H1 (cell line): ENCODE measurements around the gene CSRP1. TPM values are rescaled to one million over a fixed set of nuclear protein-coding genes. Genes with fewer than 3 reads are reported as not detected.

Experiments used
- CTCF ChIA-PET: fragments of 300-600 bp; sonication (Branson Sonifier 250); formaldehyde crosslinking; loops from one replicate; lab custom pipeline; 2021; ENCODE audit not compliant: partially characterized antibody; lab: Charles Lee
- POLR2A ChIA-PET: fragments of 300-600 bp; sonication (Branson Sonifier 250); formaldehyde crosslinking; loops from one replicate; lab custom pipeline; 2021; ENCODE audit warnings: inconsistent platforms; ENCODE audit not compliant: partially characterized antibody; lab: Charles Lee
- DNase-seq, 2 experiments: peaks; one replicate each; pipeline versions ENCODE4 v3.0.0 to v3.0.0-alpha.2; 2010 to 2022; ENCODE audit warnings: low spot score in 2 of 2, low read depth in 1 of 2, mixed read lengths in 1 of 2
- FAIRE-seq: peaks from 2 replicates; lab custom pipeline; 2011; peaks lifted over from hg19 to GRCh38; lab: Jason Lieb, UNC
- H2AFZ ChIP-seq: 2 replicates; pipeline ENCODE4 v1.8.1; 2012; ENCODE audit warnings: low read length, inconsistent platforms
- H2AK5ac ChIP-seq: 2 replicates; pipeline ENCODE4 v1.6.1; 2013; ENCODE audit warnings: low read depth, low read length
- H2BK120ac ChIP-seq: replicated peaks from 2 replicates; pipeline ENCODE3; 2013; ENCODE audit warnings: low read depth, low read length, inconsistent platforms
- H2BK12ac ChIP-seq: 2 replicates; pipeline ENCODE4 v1.6.1; 2013; ENCODE audit warnings: low read depth, low read length
- H2BK15ac ChIP-seq: 2 replicates; pipeline ENCODE4 v1.6.1; 2013; ENCODE audit warnings: low read length
- H2BK20ac ChIP-seq: 2 replicates; pipeline ENCODE4 v1.6.1; 2013; ENCODE audit warnings: low read length
- H2BK5ac ChIP-seq: 2 replicates; pipeline ENCODE4 v1.6.1; 2013; ENCODE audit warnings: low read depth, low read length
- H3K14ac ChIP-seq: 2 replicates; pipeline ENCODE4 v1.6.1; 2013; ENCODE audit warnings: inconsistent platforms; ENCODE audit not compliant: insufficient read length
- H3K18ac ChIP-seq: 2 replicates; pipeline ENCODE4 v1.6.1; 2013; ENCODE audit warnings: low read length; ENCODE audit errors: extremely low read depth
- H3K23ac ChIP-seq: 2 replicates; pipeline ENCODE4 v1.6.1; 2013; ENCODE audit warnings: inconsistent platforms; ENCODE audit not compliant: insufficient read length
- H3K23me2 ChIP-seq: 2 replicates; pipeline ENCODE4 v1.6.1; 2013; ENCODE audit warnings: low read depth, low read length
- H3K27ac ChIP-seq: 2 replicates; pipeline ENCODE4 v1.6.1; 2011; ENCODE audit warnings: low read depth, low read length, inconsistent platforms
- H3K27me3 ChIP-seq, 4 experiments: replicated peaks in 1 of 4; 1 replicate in 1 of 4; 2 replicates in 3 of 4; pipeline versions ENCODE4 v1.6.1 to v1.8.1; 2011 to 2013; ENCODE audit warnings: low read length in 3 of 4, mild to moderate bottlenecking in 3 of 4, inconsistent platforms in 2 of 4, mixed read lengths in 2 of 4, moderate library complexity in 1 of 4; ENCODE audit not compliant: control insufficient read depth in 3 of 4, insufficient read depth in 3 of 4; ENCODE audit errors: extremely low read depth in 1 of 4
- H3K36me3 ChIP-seq, 4 experiments: 2 replicates each; pipeline versions ENCODE4 v1.6.1 to v1.8.1; 2011 to 2013; ENCODE audit warnings: mild to moderate bottlenecking in 4 of 4, low read length in 3 of 4, moderate library complexity in 2 of 4, control low read depth in 1 of 4, inconsistent platforms in 1 of 4; ENCODE audit not compliant: insufficient read depth in 4 of 4, control insufficient read depth in 2 of 4
- H3K4ac ChIP-seq: replicated peaks from 2 replicates; pipeline ENCODE3; 2013; ENCODE audit warnings: low read length, low read depth, mixed read lengths, inconsistent platforms; ENCODE audit not compliant: insufficient read length
- H3K4me1 ChIP-seq, 4 experiments: replicated peaks in 1 of 4; 1 replicate in 1 of 4; 2 replicates in 3 of 4; pipeline versions ENCODE4 v1.6.1 to v1.8.1; 2011 to 2013; ENCODE audit warnings: low read length in 3 of 4, inconsistent platforms in 2 of 4, mixed read lengths in 1 of 4; ENCODE audit not compliant: insufficient read depth in 4 of 4, control insufficient read depth in 3 of 4
- H3K4me2 ChIP-seq, 2 experiments: 2 replicates each; pipeline versions ENCODE4 v1.6.1 to v1.8.1; 2011 to 2013; ENCODE audit warnings: low read depth in 2 of 2, low read length in 2 of 2, control low read depth in 1 of 2, inconsistent platforms in 1 of 2, mild to moderate bottlenecking in 1 of 2; ENCODE audit not compliant: insufficient read depth in 1 of 2
- H3K4me3 ChIP-seq, 4 experiments: fragments of 200-600, 300-600 bp in 1 of 4; sonication (generic), shearing (Covaris generic), sonication (Bioruptor Twin) in 1 of 4; 2 replicates each; pipeline versions ENCODE4 v1.5.1 to v1.8.1; 2011 to 2016; ENCODE audit warnings: low read length in 4 of 4, low read depth in 3 of 4, control low read depth in 2 of 4, inconsistent platforms in 2 of 4, mild to moderate bottlenecking in 2 of 4, mixed read lengths in 1 of 4, moderate library complexity in 1 of 4; ENCODE audit not compliant: insufficient read depth in 2 of 4; ENCODE audit errors: extremely low read depth in 1 of 4
- H3K56ac ChIP-seq: replicated peaks from 2 replicates; pipeline ENCODE3; 2013; ENCODE audit warnings: low read depth, mild to moderate bottlenecking, mixed read lengths, low read length, inconsistent platforms; ENCODE audit not compliant: insufficient read length
- H3K79me1 ChIP-seq: 2 replicates; pipeline ENCODE4 v1.6.1; 2013; ENCODE audit warnings: low read depth, low read length, control low read depth
- H3K79me2 ChIP-seq, 2 experiments: 2 replicates each; pipeline versions ENCODE4 v1.6.1 to v1.8.1; 2012 to 2013; ENCODE audit warnings: low read length in 2 of 2, mild to moderate bottlenecking in 2 of 2, inconsistent platforms in 1 of 2; ENCODE audit not compliant: insufficient read depth in 2 of 2, control insufficient read depth in 1 of 2
- H3K9ac ChIP-seq, 4 experiments: replicated peaks in 1 of 4; 1 replicate in 1 of 4; 2 replicates in 3 of 4; pipeline versions ENCODE4 v1.6.1 to v1.8.1; 2011 to 2013; ENCODE audit warnings: low read depth in 3 of 4, low read length in 3 of 4, control low read depth in 2 of 4, mild to moderate bottlenecking in 2 of 4, moderate library complexity in 2 of 4, inconsistent platforms in 1 of 4; ENCODE audit errors: extremely low read depth in 1 of 4
- H3K9me3 ChIP-seq, 2 experiments: 2 replicates each; pipeline versions ENCODE4 v1.6.1 to v1.8.1; 2012 to 2013; ENCODE audit warnings: mild to moderate bottlenecking in 2 of 2, moderate library complexity in 2 of 2, control low read depth in 1 of 2, inconsistent platforms in 1 of 2, low read depth in 1 of 2, low read length in 1 of 2, mixed read lengths in 1 of 2; ENCODE audit not compliant: insufficient read depth in 2 of 2
- H4K20me1 ChIP-seq, 2 experiments: replicated peaks in 1 of 2; 2 replicates each; pipeline versions ENCODE3 to v1.8.1; 2011 to 2013; ENCODE audit warnings: inconsistent platforms in 2 of 2, low read length in 2 of 2, mild to moderate bottlenecking in 1 of 2; ENCODE audit not compliant: insufficient read depth in 2 of 2, control insufficient read depth in 1 of 2
- H4K5ac ChIP-seq: 2 replicates; pipeline ENCODE4 v1.6.1; 2013; ENCODE audit warnings: low read length, low read depth, mixed read lengths, inconsistent platforms; ENCODE audit not compliant: insufficient read length
- H4K8ac ChIP-seq: 2 replicates; pipeline ENCODE4 v1.8.0; 2013; ENCODE audit warnings: mild to moderate bottlenecking, moderate library complexity, low read length, inconsistent platforms; ENCODE audit not compliant: insufficient read depth; ENCODE audit errors: extremely low read depth
- H4K91ac ChIP-seq: replicated peaks from 2 replicates; pipeline ENCODE3; 2013; ENCODE audit warnings: low read length, mixed read lengths, inconsistent platforms; ENCODE audit not compliant: insufficient read length
- BACH1 ChIP-seq: IDR thresholded peaks from 2 replicates; pipeline ENCODE4 v1.6.1; 2012; ENCODE audit warnings: low read length, improper control_type of control experiment
- EGR1 ChIP-seq: IDR thresholded peaks from 2 replicates; pipeline ENCODE4 v1.6.1; 2011; ENCODE audit warnings: low read depth, low read length, borderline replicate concordance
- HDAC6 ChIP-seq: IDR thresholded peaks from one replicate; pipeline ENCODE4 v1.7.1; 2012; ENCODE audit warnings: low read depth, mild to moderate bottlenecking, inconsistent platforms, low read length, moderate library complexity
- NRF1 ChIP-seq: IDR thresholded peaks from 2 replicates; pipeline ENCODE4 v1.6.1; 2011; ENCODE audit warnings: mild to moderate bottlenecking, low read depth, low read length, improper control_type of control experiment
- POU5F1 ChIP-seq: IDR thresholded peaks from 2 replicates; pipeline ENCODE4 v1.6.1; 2011; ENCODE audit warnings: low read depth, mild to moderate bottlenecking, low read length, moderate library complexity
- RXRA ChIP-seq: IDR thresholded peaks from 2 replicates; pipeline ENCODE4 v1.6.1; 2011; ENCODE audit warnings: low read depth, mild to moderate bottlenecking, low read length, moderate library complexity; ENCODE audit not compliant: insufficient read depth
- SP4 ChIP-seq: IDR thresholded peaks from 2 replicates; pipeline ENCODE4 v1.6.1; 2012; ENCODE audit warnings: low read length, inconsistent platforms
- TAF1 ChIP-seq: IDR thresholded peaks from 2 replicates; pipeline ENCODE4 v1.6.1; 2011; ENCODE audit warnings: mild to moderate bottlenecking, low read depth, low read length
- WGBS, 2 experiments: shearing (Covaris generic) in 1 of 2; methylation state at CpG; one replicate each; pipeline versions ENCODE4 v1.1.6 to v1.1.7; 2013 to 2015; ENCODE audit warnings: low lambda C conversion rate in 2 of 2, mixed read lengths in 2 of 2, inconsistent platforms in 1 of 2, low coverage in 1 of 2, missing lambda C conversion rate in 1 of 2; ENCODE audit not compliant: insufficient replicate concordance in 2 of 2, insufficient coverage in 1 of 2, insufficient read length in 1 of 2; ENCODE audit errors: extremely low coverage in 1 of 2, missing lambda C conversion rate in 1 of 2; 5-methylcytosine and 5-hydroxymethylcytosine counted together
- polyA plus RNA-seq, 7 experiments: library from polyadenylated mRNA; depleted of rRNA in 3 of 7; stranded (reverse) in 5 of 7; unstranded in 2 of 7; fragments of >200 nt in 5 of 7; fragments of 200-250 nt in 2 of 7; gene quantifications; 1 replicate in 5 of 7; 2 replicates in 1 of 7; 4 replicates in 1 of 7; pipeline versions ENCODE4 v1.2.1 to v1.2.3, GENCODE V29; 2011 to 2013; ENCODE audit warnings: missing spikeins in 2 of 7, mixed read lengths in 2 of 7
- total RNA-seq: library from RNA; stranded (reverse); fragmentation: NEBNext Ultra II Directional; extraction: Animal tissue kit (Norgen Biotek cat#: 25700); gene quantifications from 2 replicates; pipeline ENCODE4 v1.2.1, GENCODE V29; 2021
- TF ChIP-seq, protein P1 (sequence below), 3 experiments: IDR thresholded peaks; 1 replicate in 2 of 3; 2 replicates in 1 of 3; pipeline versions ENCODE4 v1.5.1 to v1.6.1; 2011; ENCODE audit warnings: low read length in 3 of 3, mild to moderate bottlenecking in 3 of 3, inconsistent platforms in 2 of 3, low read depth in 1 of 3, moderate library complexity in 1 of 3; ENCODE audit not compliant: insufficient read depth in 1 of 3; ENCODE audit errors: control extremely low read depth in 1 of 3

Gene CSRP1
- total and polyA plus RNA-seq, 2 of the 8 experiments (the other 6 are each of a cell fraction or from before 2014, with no cell fraction given), result 14.2 to 22.3 TPM

GRCh38 chr1:201535046-201535918 lies 28.4 kb upstream of the CSRP1 start:
- peaks cover 14% of the 10 kb centered on the region; the same call in 1 of the 2 replicates for H3K23me2 ChIP-seq
- no peaks in the 10 kb centered on the region for H3K79me2 ChIP-seq
- no peaks in the 10 kb centered on the region for H3K36me3 ChIP-seq
- no peak overlapping the region for H4K8ac ChIP-seq
- H3K27ac ChIP-seq, result no peak overlapping the region
- POLR2A ChIA-PET, result interaction anchor here (0.6 kb wide), 1 partner anchor 9 kb away, joined by 4 read pairs; no protein-coding TSS in a partner anchor
- H2BK20ac ChIP-seq, result no peak overlapping the region
- no peak overlapping the region for H3K4ac ChIP-seq
- no peak overlapping the region for H3K23ac ChIP-seq
- DNase-seq (no peak), FAIRE-seq (no peak)
- H3K4me2 ChIP-seq, result no peak overlapping the region
- H2BK15ac ChIP-seq, result 0 out of 2 replicates have a peak overlapping the region, but pooled peaks have one; percentile 36
- H3K18ac ChIP-seq, result no peak overlapping the region
- H3K4me1 ChIP-seq, result peaks cover 0 to 10% (median 6%) of the 10 kb centered on the region in 4 experiments; a peak in 5 of 7 replicates
- H3K56ac ChIP-seq, result no peak overlapping the region
- H3K79me1 ChIP-seq, result no peaks in the 10 kb centered on the region
- H3K9me3 ChIP-seq, result no peaks in the 10 kb centered on the region
- peaks cover 0 to 21% (median 17%) of the 10 kb centered on the region in 4 experiments; a peak in 6 of 7 replicates for H3K27me3 ChIP-seq
- H2BK12ac ChIP-seq, result no peak overlapping the region
- peak overlapping the region; percentile 46; the same call in 1 of the 2 replicates for H2AK5ac ChIP-seq
- CTCF ChIA-PET, result interaction anchor here (0.8 to 43.8 kb wide), 16 partner anchors 11 to 600 kb away, joined by 3 to 929 read pairs (median 3); partner anchors contain the start of gene CSRP1
- no peaks in the 10 kb centered on the region for H4K20me1 ChIP-seq
- 81% methylated on average over 6 of the region's 6 CpGs; no CpG with 5 or more reads in 1 of the 2 experiments for WGBS, 2 experiments
- no peak overlapping the region for H3K9ac ChIP-seq
- no peak overlapping the region; the same call in 1 of the 2 replicates for H2BK5ac ChIP-seq
- H2AFZ ChIP-seq, result no peak overlapping the region
- no peak overlapping the region for H2BK120ac ChIP-seq
- no peak overlapping the region for H4K91ac ChIP-seq
- no peak overlapping the region for H3K14ac ChIP-seq
- no peak overlapping the region for H4K5ac ChIP-seq
- H3K4me3 ChIP-seq, result no peak overlapping the region
- TF ChIP-seq TAF1 (no peak), SP4 (no peak), RXRA (no peak), POU5F1 (no peak), BACH1 (no peak), EGR1 (no peak), NRF1 (no peak), HDAC6 (no peak)
- TF ChIP-seq, protein P1, sequence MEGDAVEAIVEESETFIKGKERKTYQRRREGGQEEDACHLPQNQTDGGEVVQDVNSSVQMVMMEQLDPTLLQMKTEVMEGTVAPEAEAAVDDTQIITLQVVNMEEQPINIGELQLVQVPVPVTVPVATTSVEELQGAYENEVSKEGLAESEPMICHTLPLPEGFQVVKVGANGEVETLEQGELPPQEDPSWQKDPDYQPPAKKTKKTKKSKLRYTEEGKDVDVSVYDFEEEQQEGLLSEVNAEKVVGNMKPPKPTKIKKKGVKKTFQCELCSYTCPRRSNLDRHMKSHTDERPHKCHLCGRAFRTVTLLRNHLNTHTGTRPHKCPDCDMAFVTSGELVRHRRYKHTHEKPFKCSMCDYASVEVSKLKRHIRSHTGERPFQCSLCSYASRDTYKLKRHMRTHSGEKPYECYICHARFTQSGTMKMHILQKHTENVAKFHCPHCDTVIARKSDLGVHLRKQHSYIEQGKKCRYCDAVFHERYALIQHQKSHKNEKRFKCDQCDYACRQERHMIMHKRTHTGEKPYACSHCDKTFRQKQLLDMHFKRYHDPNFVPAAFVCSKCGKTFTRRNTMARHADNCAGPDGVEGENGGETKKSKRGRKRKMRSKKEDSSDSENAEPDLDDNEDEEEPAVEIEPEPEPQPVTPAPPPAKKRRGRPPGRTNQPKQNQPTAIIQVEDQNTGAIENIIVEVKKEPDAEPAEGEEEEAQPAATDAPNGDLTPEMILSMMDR (IDR thresholded peaks at IDR 0.05; ENCODE audit: control extremely low read depth in 1 of 3, insufficient read depth in 1 of 3, low read depth in 1 of 3, low read length in 3 of 3), result no peak
